Spleen (tissue), 11 donors: ENCODE results near the gene GPR141. TPM values are rescaled to one million over a fixed set of nuclear protein-coding genes. Genes with fewer than 3 reads are reported as not detected.

Source experiments
- DNase-seq: peaks from one replicate; pipeline ENCODE4 v3.0.0-alpha.2; 2020
- H3K27ac ChIP-seq, 8 donors: fragments of 200-600 bp; sonication (generic) in 7 of 8; 1 replicate in 4 of 8; 2 replicates in 4 of 8; pipeline versions ENCODE4 v1.5.0 to v1.8.0; 2016 to 2021; ENCODE audit warnings: inconsistent platforms in 4 of 8, mild to moderate bottlenecking in 4 of 8, moderate library complexity in 1 of 8
- H3K27me3 ChIP-seq, 7 donors: fragments of 200-600 bp; sonication (generic) in 6 of 7; replicated peaks in 1 of 7; 1 replicate in 4 of 7; 2 replicates in 3 of 7; pipeline versions ENCODE4 v1.5.0 to v1.8.0; 2016 to 2021; ENCODE audit warnings: inconsistent platforms in 3 of 7, mild to moderate bottlenecking in 1 of 7
- H3K36me3 ChIP-seq, 6 donors: fragments of 200-600 bp; sonication (generic) in 5 of 6; 1 replicate in 4 of 6; 2 replicates in 2 of 6; pipeline versions ENCODE4 v1.5.0 to v1.8.0; 2016 to 2021; ENCODE audit warnings: inconsistent platforms in 2 of 6
- H3K4me1 ChIP-seq, 6 donors: fragments of 200-600 bp; sonication (generic) in 5 of 6; 1 replicate in 3 of 6; 2 replicates in 3 of 6; pipeline versions ENCODE4 v1.5.0 to v1.8.0; 2016 to 2021; ENCODE audit warnings: inconsistent platforms in 3 of 6
- H3K4me3 ChIP-seq, 8 donors: fragments of 200-600 bp; sonication (generic) in 7 of 8; 1 replicate in 4 of 8; 2 replicates in 4 of 8; pipeline versions ENCODE4 v1.5.0 to v1.8.0; 2016 to 2021; ENCODE audit warnings: inconsistent platforms in 4 of 8, mild to moderate bottlenecking in 4 of 8, moderate library complexity in 2 of 8
- H3K9me3 ChIP-seq, 8 donors: fragments of 200-600 bp; sonication (generic) in 7 of 8; 1 replicate in 4 of 8; 2 replicates in 4 of 8; pipeline versions ENCODE4 v1.5.0 to v1.8.0; 2016 to 2021; ENCODE audit warnings: inconsistent platforms in 4 of 8
- CTCF ChIP-seq, 11 experiments: fragments of 200-600 bp in 7 of 11; fragments of 450-650 bp in 4 of 11; sonication (generic) in 4 of 11; IDR thresholded peaks in 8 of 11; conservative IDR thresholded peaks in 3 of 11; 1 replicate in 7 of 11; 2 replicates in 4 of 11; pipeline versions ENCODE4 v1.4.0 to v1.8.0; 2016 to 2021; ENCODE audit warnings: antibody characterized with exemption in 11 of 11, inconsistent platforms in 4 of 11, mild to moderate bottlenecking in 1 of 11
- POLR2A ChIP-seq, 3 donors: fragments of 450-650 bp; IDR thresholded peaks; one replicate each; pipeline ENCODE4 v1.5.1; 2017; ENCODE audit warnings: antibody characterized with exemption in 3 of 3, mild to moderate bottlenecking in 1 of 3
- POLR2AphosphoS5 ChIP-seq, 3 donors: sonication (generic); formaldehyde crosslinking; IDR thresholded peaks; one replicate each; pipeline ENCODE4 v1.5.1; 2017; ENCODE audit warnings: antibody characterized with exemption in 3 of 3
- WGBS, 5 donors: extraction: QIAGEN DNeasy Blood & Tissue Kit in 3 of 5; methylation state at CpG; one replicate each; pipeline versions ENCODE4 v1.1.5 to v1.1.7; 2013 to 2018; 5-methylcytosine and 5-hydroxymethylcytosine counted together
- intact Hi-C: fragments of 100-400 bp; cut with DNase I; formaldehyde crosslinking; loops from one replicate; pipeline ENCODE4 v1.15.0; 2023; ENCODE audit warnings: low total_unique reads
- polyA plus RNA-seq, 3 donors: library from polyadenylated mRNA; stranded (reverse); fragments of 200-250 nt; gene quantifications; one replicate each; pipeline ENCODE4 v1.2.1, GENCODE V29; 2013
- total RNA-seq, 7 donors: library from RNA; depleted of rRNA in 3 of 7; stranded (reverse); fragments of >200 nt in 3 of 7; fragmentation: NEBNext Ultra II Directional in 4 of 7; extraction: Animal tissue kit (Norgen Biotek cat#: 25700) in 4 of 7; gene quantifications; one replicate each; pipeline versions ENCODE4 v1.1.0 to v1.2.1, GENCODE V29; 2016 to 2021
- donor health status: healthy with polysubstance abuse.
- donor health status: DM: no; HTN: no; CAD: no; lungs with moderate emphysema.
- donor health status: DM: no; HTN: no; CAD: no.
- donor health status: Bipolar disorder and iron deficiency.
- donor health status: healthy.
- donor health status: DM: no; HTN: no; CAD: no.
- donor health status: DM: yes; HTN: yes; CAD: no.

Gene GPR141
- total and polyA plus RNA-seq, 10 donors: 0.20 to 37.4 (median 9.7) TPM

DNA sequence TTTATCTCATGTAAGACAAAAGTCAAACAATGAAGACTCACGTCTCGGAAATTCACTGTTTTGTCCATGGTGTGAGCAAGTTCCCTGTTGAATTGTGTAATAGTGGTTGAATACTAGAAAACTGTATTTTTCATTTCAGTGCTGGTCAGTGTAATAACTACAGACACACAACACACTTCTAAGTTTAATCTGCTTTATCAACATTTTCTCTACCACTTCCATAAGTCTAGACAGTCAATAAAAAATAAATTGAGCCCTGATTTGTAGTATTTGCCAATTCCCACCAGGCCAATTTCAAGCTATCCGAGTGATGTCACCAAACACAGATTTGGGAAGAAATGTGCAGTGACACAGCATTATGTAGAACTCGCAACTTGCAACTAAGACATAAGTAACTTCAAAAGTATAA is 81.9 kb downstream of the GPR141 start:
- no peak overlapping the region for H3K4me3 ChIP-seq
- 53 to 88% (median 72%) methylated on average over 4 of the region's 4 CpGs for WGBS, 5 donors
- peak overlapping the region in 7 of 8 donors; percentile 26 to 82 (median 62) for H3K27ac ChIP-seq
- peaks cover 0 to 26% (median 8%) of the 10 kb centered on the region in 6 donors for H3K4me1 ChIP-seq
- no peak for DNase-seq
- peaks cover 0 to 9% (median 0%) of the 10 kb centered on the region in 6 donors for H3K36me3 ChIP-seq
- TF ChIP-seq POLR2AphosphoS5 (IDR thresholded peaks at IDR 0.05): no peak
- no peak for TF ChIP-seq CTCF (IDR thresholded peaks at IDR 0.05 in 8 of 11, conservative IDR thresholded peaks at IDR 0.05 in 3 of 11)
- TF ChIP-seq POLR2A (IDR thresholded peaks at IDR 0.05): no peak
- H3K27me3 ChIP-seq: no peaks in the 10 kb centered on the region
- intact Hi-C loops: no loop called here
- H3K9me3 ChIP-seq: no peaks in the 10 kb centered on the region

DNA sequence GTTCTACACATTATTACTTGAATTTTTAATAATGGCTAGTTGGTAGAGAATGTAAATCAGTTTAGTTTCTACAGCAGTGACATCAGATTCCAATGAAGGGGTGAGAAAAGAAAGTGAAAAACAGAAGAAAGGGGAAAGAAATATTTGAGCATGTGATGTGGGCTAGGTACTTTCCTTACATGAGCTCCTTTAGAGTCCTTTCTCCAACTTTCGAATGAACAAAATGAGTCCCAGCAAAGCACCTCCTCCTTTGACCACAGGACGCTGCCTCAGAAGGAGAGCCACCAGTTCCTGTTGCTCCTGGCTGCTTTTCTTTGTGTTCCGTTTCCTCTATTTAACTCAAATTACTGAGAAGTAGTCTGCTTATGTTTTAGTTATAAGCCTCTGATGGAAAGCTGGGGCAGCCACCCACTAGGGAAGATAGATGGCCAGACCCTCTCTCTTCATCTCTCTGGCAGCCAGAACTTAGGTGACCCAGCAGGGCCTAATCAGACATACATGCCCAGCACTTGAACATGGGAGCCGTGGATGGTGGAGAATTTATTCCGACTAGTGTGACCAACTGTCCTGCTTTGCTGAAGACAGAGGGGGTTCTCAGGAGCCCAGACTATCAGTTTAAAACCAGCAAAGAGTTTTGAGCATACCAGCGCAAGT is 82.4 kb downstream of the GPR141 start:
- Histone ChIP-seq H3K4me3 (no peak overlapping the region), H3K27ac (peak overlapping the region in 7 of 8 donors; percentile 26 to 82 (median 62)), H3K9me3 (no peaks in the 10 kb centered on the region), H3K36me3 (peaks cover 0 to 9% (median 0%) of the 10 kb centered on the region in 6 donors), H3K27me3 (no peaks in the 10 kb centered on the region), H3K4me1 (peaks cover 0 to 26% (median 8%) of the 10 kb centered on the region in 6 donors)
- intact Hi-C loops: no loop called here
- peak; percentile 67 for DNase-seq
- WGBS, 5 donors: 54 to 63% (median 59%) methylated on average over 6 of the region's 6 CpGs
- TF ChIP-seq CTCF (IDR thresholded peaks at IDR 0.05 in 8 of 11, conservative IDR thresholded peaks at IDR 0.05 in 3 of 11): no peak
- no peak for TF ChIP-seq POLR2A (IDR thresholded peaks at IDR 0.05)
- no peak for TF ChIP-seq POLR2AphosphoS5 (IDR thresholded peaks at IDR 0.05)

GRCh38 chr7:37768611-37769010 is 85.0 kb downstream of the GPR141 start:
- Histone ChIP-seq H3K4me1 (peaks cover 0 to 26% (median 8%) of the 10 kb centered on the region in 6 donors), H3K27ac (no peak overlapping the region), H3K27me3 (no peaks in the 10 kb centered on the region), H3K4me3 (no peak overlapping the region), H3K9me3 (no peaks in the 10 kb centered on the region), H3K36me3 (peaks cover 0 to under 1% (median 0%) of the 10 kb centered on the region in 6 donors)
- 47 to 87% (median 71%) methylated on average over 1 of the region's 1 CpG for WGBS, 5 donors
- intact Hi-C loops: no loop called here
- TF ChIP-seq POLR2A (IDR thresholded peaks at IDR 0.05): no peak
- no peak for TF ChIP-seq POLR2AphosphoS5 (IDR thresholded peaks at IDR 0.05)
- no peak for TF ChIP-seq CTCF (IDR thresholded peaks at IDR 0.05 in 8 of 11, conservative IDR thresholded peaks at IDR 0.05 in 3 of 11)
- DNase-seq: no peak

- WGBS, 5 donors: 12 to 28% (median 20%) methylated on average over 1 of the region's 1 CpG
- no peaks in the 10 kb centered on the region for H3K9me3 ChIP-seq
- no peaks in the 10 kb centered on the region for H3K36me3 ChIP-seq
- no peak overlapping the region for H3K4me3 ChIP-seq
- H3K27me3 ChIP-seq: no peaks in the 10 kb centered on the region
- no peak overlapping the region for H3K27ac ChIP-seq
- DNase-seq: no peak
- H3K4me1 ChIP-seq: peaks cover 0 to 26% (median 8%) of the 10 kb centered on the region in 6 donors
- no peak for TF ChIP-seq POLR2A (IDR thresholded peaks at IDR 0.05)
- no peak for TF ChIP-seq POLR2AphosphoS5 (IDR thresholded peaks at IDR 0.05)
- TF ChIP-seq CTCF (IDR thresholded peaks at IDR 0.05 in 8 of 11, conservative IDR thresholded peaks at IDR 0.05 in 3 of 11): no peak
- intact Hi-C loops: no loop called here
Observed at GRCh38 chr7:37769291-37769690, 85.7 kb downstream of the GPR141 start.
